Upper lobe of left lung (tissue), 6 donors: ENCODE results near the gene SIX5. TPM values are rescaled to one million over a fixed set of nuclear protein-coding genes. Genes with fewer than 3 reads are reported as not detected.

Source experiments
- ATAC-seq, 2 donors: fragments of 200-7000 bp; cut with Tn5 transposase; one replicate each; pipeline ENCODE4 v1.9.1; 2022; ENCODE audit warnings: mild to moderate bottlenecking in 2 of 2, moderate library complexity in 2 of 2; ENCODE audit not compliant: low FRiP score in 2 of 2
- DNase-seq, 2 donors: peaks; one replicate each; pipeline ENCODE4 v3.0.0-alpha.2; 2019 to 2020
- H3K27ac ChIP-seq, 4 donors: fragments of 200-600 bp; sonication (generic); one replicate each; pipeline ENCODE4 v1.5.1; 2016 to 2019
- H3K27me3 ChIP-seq, 4 donors: fragments of 200-600 bp; sonication (generic); one replicate each; pipeline ENCODE4 v1.5.1; 2017 to 2019
- H3K36me3 ChIP-seq, 4 donors: fragments of 200-600 bp; sonication (generic); one replicate each; pipeline ENCODE4 v1.5.1; 2016 to 2019
- H3K4me1 ChIP-seq, 4 donors: fragments of 200-600 bp; sonication (generic); one replicate each; pipeline ENCODE4 v1.5.1; 2018 to 2019
- H3K4me3 ChIP-seq, 4 donors: fragments of 200-600 bp; sonication (generic); one replicate each; pipeline ENCODE4 v1.5.1; 2017 to 2019; ENCODE audit warnings: mild to moderate bottlenecking in 2 of 4, moderate library complexity in 1 of 4
- H3K9me3 ChIP-seq, 4 donors: fragments of 200-600 bp; sonication (generic); one replicate each; pipeline ENCODE4 v1.5.1; 2018 to 2019
- CTCF ChIP-seq, 6 experiments: fragments of 450-650 bp in 4 of 6; fragments of 200-600 bp in 2 of 6; sonication (generic) in 2 of 6; IDR thresholded peaks; one replicate each; pipeline ENCODE4 v1.5.1; 2016 to 2019; ENCODE audit warnings: antibody characterized with exemption in 6 of 6
- EP300 ChIP-seq, 4 donors: sonication (generic); formaldehyde crosslinking; IDR thresholded peaks; one replicate each; pipeline ENCODE4 v1.5.1; 2017; ENCODE audit warnings: antibody characterized with exemption in 4 of 4, control low read depth in 2 of 4
- POLR2A ChIP-seq, 4 donors: fragments of 450-650 bp; IDR thresholded peaks; one replicate each; pipeline ENCODE4 v1.5.1; 2016 to 2017; ENCODE audit warnings: antibody characterized with exemption in 4 of 4, mild to moderate bottlenecking in 2 of 4
- POLR2AphosphoS5 ChIP-seq, 2 donors: sonication (generic); formaldehyde crosslinking; IDR thresholded peaks; one replicate each; pipeline ENCODE4 v1.5.1; 2017; ENCODE audit warnings: antibody characterized with exemption in 2 of 2
- WGBS, 2 donors: methylation state at CpG; one replicate each; pipeline ENCODE4 v1.1.5; 2017 to 2018; 5-methylcytosine and 5-hydroxymethylcytosine counted together
- total RNA-seq, 6 donors: library from RNA; depleted of rRNA in 4 of 6; stranded (reverse); fragments of >200 nt in 4 of 6; gene quantifications; one replicate each; pipeline versions ENCODE4 v1.1.0 to v1.2.1, GENCODE V29; 2016 to 2021
- donor health status: DM: no; HTN: no; CAD: no; lungs with moderate emphysema.
- donor health status: DM: no; HTN: yes; CAD: no; lungs with severe emphysema.

The SIX5 gene
- total RNA-seq, 6 donors from 2014 or later = 6.2 to 36.7 (median 17.8) TPM

- Histone ChIP-seq H3K4me1 (peaks cover 30 to 70% (median 37%) of the 10 kb centered on the region in 4 donors), H3K36me3 (peaks cover 0 to 8% (median 4%) of the 10 kb centered on the region in 4 donors), H3K27ac (peak overlapping the region; percentile 83 to 97 (median 95)), H3K4me3 (peak overlapping the region; percentile 60 to 87 (median 82)), H3K27me3 (peaks cover 0 to 3% (median 1%) of the 10 kb centered on the region in 4 donors), H3K9me3 (no peaks in the 10 kb centered on the region)
- WGBS, 2 donors = 2 to 3% methylated on average over 6 to 18 of the region's 33 CpGs
- no peak for TF ChIP-seq POLR2A (IDR thresholded peaks at IDR 0.05)
- TF ChIP-seq EP300 (IDR thresholded peaks at IDR 0.05) = no peak
- ATAC-seq (no peak), DNase-seq (peak in 1 of 2 donors; percentile 93)
Measured at GRCh38 chr19:45768655-45768983, 433 bp downstream of the SIX5 start.

GRCh38 chr19:45767881-45768654 is 984 bp downstream of the SIX5 start:
- peaks cover 30 to 70% (median 37%) of the 10 kb centered on the region in 4 donors for H3K4me1 ChIP-seq
- no peak for ATAC-seq

DNA sequence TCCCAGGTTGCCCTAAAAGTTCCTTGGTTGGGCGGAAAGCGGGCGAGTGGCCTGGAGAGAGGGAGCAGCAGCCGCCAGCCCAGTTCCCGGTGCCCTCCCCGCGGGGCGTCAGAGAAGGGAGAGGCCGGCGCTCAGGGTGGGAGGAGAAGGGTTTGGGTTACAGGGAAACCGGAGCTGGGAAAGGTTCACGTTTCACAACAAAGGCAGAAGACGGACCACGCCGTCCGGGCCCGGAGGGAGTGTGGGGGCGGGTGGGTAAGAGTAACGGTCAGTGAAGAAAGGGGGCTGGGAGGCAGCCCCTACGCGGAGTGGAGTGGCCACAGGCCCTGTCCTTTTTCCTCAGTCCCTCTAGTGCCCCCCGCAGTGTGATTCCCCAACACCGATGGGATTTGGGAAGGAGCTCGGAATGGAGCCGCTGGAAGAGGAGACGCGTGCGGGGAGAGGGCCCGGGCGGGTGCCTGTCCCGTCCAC is 1.6 kb downstream of the SIX5 start:
- TF ChIP-seq POLR2AphosphoS5 (IDR thresholded peaks at IDR 0.05) (peak in 1 of 2 donors; percentile 80), POLR2A (IDR thresholded peaks at IDR 0.05) (peak in 2 of 4 donors; percentile 51 to 64), EP300 (IDR thresholded peaks at IDR 0.05) (no peak), CTCF (IDR thresholded peaks at IDR 0.05) (no peak)
- H3K27ac ChIP-seq = peak overlapping the region; percentile 83 to 97 (median 95)
- 15 to 17% methylated on average over 21 to 26 of the region's 31 CpGs for WGBS, 2 donors
- H3K9me3 ChIP-seq = no peaks in the 10 kb centered on the region
- DNase-seq (peak; percentile 79 to 90), ATAC-seq (peak in 1 of 2 donors; percentile 17)
- H3K4me1 ChIP-seq = peaks cover 30 to 70% (median 37%) of the 10 kb centered on the region in 4 donors
- H3K4me3 ChIP-seq = peak overlapping the region; percentile 60 to 87 (median 82)
- H3K27me3 ChIP-seq = peaks cover 0 to 3% (median 1%) of the 10 kb centered on the region in 4 donors
- H3K36me3 ChIP-seq = peaks cover 0 to 8% (median 0%) of the 10 kb centered on the region in 4 donors

More at GRCh38 chr19:45767881-45768654, 984 bp downstream of the SIX5 start:
- 1 to 9% methylated on average over 14 to 56 of the region's 102 CpGs for WGBS, 2 donors
- H3K36me3 ChIP-seq = peaks cover 0 to 8% (median under 1%) of the 10 kb centered on the region in 4 donors
- H3K9me3 ChIP-seq = no peaks in the 10 kb centered on the region
- peak overlapping the region; percentile 83 to 97 (median 95) for H3K27ac ChIP-seq
- TF ChIP-seq POLR2AphosphoS5 (IDR thresholded peaks at IDR 0.05) (peak in 1 of 2 donors; percentile 52), POLR2A (IDR thresholded peaks at IDR 0.05) (peak in 1 of 4 donors; percentile 59), CTCF (IDR thresholded peaks at IDR 0.05) (no peak)
- H3K27me3 ChIP-seq = peaks cover 0 to 3% (median 1%) of the 10 kb centered on the region in 4 donors
- peak overlapping the region; percentile 60 to 87 (median 82) for H3K4me3 ChIP-seq
- DNase-seq = peak; percentile 73 to 93

GRCh38 chr19:45766869-45767346 is 2.1 kb downstream of the SIX5 start:
- H3K36me3 ChIP-seq = peaks cover 0 to 8% (median 0%) of the 10 kb centered on the region in 4 donors
- peaks cover 30 to 70% (median 37%) of the 10 kb centered on the region in 4 donors for H3K4me1 ChIP-seq
- peaks cover 0 to 3% (median 1%) of the 10 kb centered on the region in 4 donors for H3K27me3 ChIP-seq
- H3K4me3 ChIP-seq = peak overlapping the region; percentile 60 to 87 (median 82)
- DNase-seq (peak in 1 of 2 donors; percentile 87), ATAC-seq (no peak)
- H3K9me3 ChIP-seq = no peaks in the 10 kb centered on the region
- 57 to 67% methylated on average over 22 to 24 of the region's 24 CpGs for WGBS, 2 donors
- TF ChIP-seq CTCF (IDR thresholded peaks at IDR 0.05) (no peak), POLR2AphosphoS5 (IDR thresholded peaks at IDR 0.05) (no peak), POLR2A (IDR thresholded peaks at IDR 0.05) (no peak), EP300 (IDR thresholded peaks at IDR 0.05) (no peak)
- peak overlapping the region; percentile 83 to 97 (median 95) for H3K27ac ChIP-seq

- no peaks in the 10 kb centered on the region for H3K9me3 ChIP-seq
- H3K4me1 ChIP-seq = peaks cover 30 to 70% (median 36%) of the 10 kb centered on the region in 4 donors
- H3K4me3 ChIP-seq = peak overlapping the region in 3 of 4 donors; percentile 78 to 87 (median 86)
- WGBS, 2 donors = 78 to 100% methylated on average over 1 to 12 of the region's 17 CpGs
- H3K27me3 ChIP-seq = peaks cover 0 to 3% (median 1%) of the 10 kb centered on the region in 4 donors
- peak overlapping the region; percentile 83 to 97 (median 95) for H3K27ac ChIP-seq
- ATAC-seq (no peak), DNase-seq (peak in 1 of 2 donors; percentile 74)
- H3K36me3 ChIP-seq = peaks cover 0 to 3% (median 0%) of the 10 kb centered on the region in 4 donors
- TF ChIP-seq EP300 (IDR thresholded peaks at IDR 0.05) (no peak), CTCF (IDR thresholded peaks at IDR 0.05) (no peak), POLR2A (IDR thresholded peaks at IDR 0.05) (no peak)
Measured at GRCh38 chr19:45766296-45766868, 2.7 kb downstream of the SIX5 start.
